G401 (cell line): ENCODE data around the gene BMPR2. TPM values are rescaled to one million over a fixed set of nuclear protein-coding genes. Genes with fewer than 3 reads are reported as not detected.
"Not testable (repeated sequence)": the region's sequence is repeated elsewhere in the genome, so short reads cannot be mapped to it uniquely, and the experiment has no call there.

ENCODE experiments used
- DNase-seq: peaks from one replicate; pipeline ENCODE4 v3.0.0-alpha.2; 2015; ENCODE audit warnings: low spot score
- in situ Hi-C: cut with HindIII; loops from 2 replicates; pipeline ENCODE4 v1.10.0; 2016; ENCODE audit warnings: low sequenced_read_pairs, mixed read lengths
- total RNA-seq: library from RNA; depleted of rRNA; stranded (reverse); fragments of >200 nt; shearing (Covaris generic); gene quantifications from 2 replicates; pipeline ENCODE4 v1.2.3, GENCODE V29; 2014

BMPR2 gene
- total RNA-seq, 1 experiment from 2014 or later: 11.3 TPM

- in situ Hi-C loops: no loop called here
- DNase-seq: peak; percentile 36
These were observed 1.9 kb downstream of the BMPR2 start for GRCh38 chr2:202378001-202378400.

GRCh38 chr2:202378662-202379358 lies 2.7 kb downstream of the BMPR2 start:
- in situ Hi-C loops: no loop called here
- DNase-seq: peak; percentile 45

GRCh38 chr2:202382684-202383083 lies 6.6 kb downstream of the BMPR2 start:
- in situ Hi-C loops: no loop called here
- no peak for DNase-seq

GRCh38 chr2:202386495-202386894 lies 10.4 kb downstream of the BMPR2 start:
- in situ Hi-C loops, DNase-seq: not testable (repeated sequence)

- no peak for DNase-seq
- in situ Hi-C loops: no loop called here
These were observed 11.6 kb downstream of the BMPR2 start for GRCh38 chr2:202387608-202388342.

- peak; percentile 19 for DNase-seq
- in situ Hi-C loops: no loop called here
These were observed 24.8 kb downstream of the BMPR2 start for GRCh38 chr2:202400941-202401340.

- DNase-seq: no peak
- in situ Hi-C loops: no loop called here
These were observed 29.7 kb downstream of the BMPR2 start for GRCh38 chr2:202405798-202406197.

GRCh38 chr2:202406445-202406978 lies 30.4 kb downstream of the BMPR2 start:
- no peak for DNase-seq
- in situ Hi-C loops: no loop called here

GRCh38 chr2:202408546-202409140 lies 32.5 kb downstream of the BMPR2 start:
- no peak for DNase-seq
- in situ Hi-C loops: no loop called here

GRCh38 chr2:202410092-202410491 lies 34.0 kb downstream of the BMPR2 start:
- in situ Hi-C loops: no loop called here
- DNase-seq: no peak

GRCh38 chr2:202411097-202411496 lies 35.0 kb downstream of the BMPR2 start:
- in situ Hi-C loops: no loop called here
- DNase-seq: no peak

- no peak for DNase-seq
- in situ Hi-C loops: no loop called here
These were observed 41.9 kb downstream of the BMPR2 start for GRCh38 chr2:202418027-202418426.

GRCh38 chr2:202418511-202418910 lies 42.4 kb downstream of the BMPR2 start:
- no peak for DNase-seq
- in situ Hi-C loops: no loop called here

- DNase-seq: no peak
- in situ Hi-C loops: no loop called here
These were observed 47.0 kb downstream of the BMPR2 start for GRCh38 chr2:202423139-202423538.

- in situ Hi-C loops: no loop called here
- no peak for DNase-seq
These were observed 48.9 kb downstream of the BMPR2 start for GRCh38 chr2:202425036-202425435.

- in situ Hi-C loops: no loop called here
- DNase-seq: no peak
These were observed 50.6 kb downstream of the BMPR2 start for GRCh38 chr2:202426751-202427150.

GRCh38 chr2:202429164-202429980 lies 53.2 kb downstream of the BMPR2 start:
- DNase-seq: no peak
- in situ Hi-C loops: no loop called here

GRCh38 chr2:202432776-202433175 lies 56.6 kb downstream of the BMPR2 start:
- peak; percentile 63 for DNase-seq
- in situ Hi-C loops: no loop called here

- in situ Hi-C loops: no loop called here
- no peak for DNase-seq
These were observed 58.3 kb downstream of the BMPR2 start for GRCh38 chr2:202434472-202434871.
